GM18870 (cell line): ENCODE data around the gene MAPK7.

Experiments
- ATAC-seq: cut with Tn5 transposase; IDR thresholded peaks from one replicate; pipeline ENCODE4 v1.9.1; 2021; ENCODE audit warnings: moderate library complexity; ENCODE audit not compliant: unreplicated experiment

Gene MAPK7

GRCh38 chr17:19378416-19379360, at the start of gene MAPK7:
MAPK7 (plus strand) TSS chr17:19378498; CDS start chr17:19378901, 403 bp downstream.
- no peak for ATAC-seq

GRCh38 chr17:19329136-19329535, 49.2 kb upstream of the MAPK7 start:
- no peak for ATAC-seq

GRCh38 chr17:19329839-19330238, 48.5 kb upstream of the MAPK7 start:
- ATAC-seq, result no peak

GRCh38 chr17:19330271-19330670, 48.0 kb upstream of the MAPK7 start:
- ATAC-seq, result no peak

GRCh38 chr17:19331134-19331533, 47.2 kb upstream of the MAPK7 start:
- no peak for ATAC-seq

GRCh38 chr17:19331543-19332245, 46.6 kb upstream of the MAPK7 start:
- no peak for ATAC-seq

GRCh38 chr17:19332371-19333131, 45.7 kb upstream of the MAPK7 start:
- no peak for ATAC-seq

GRCh38 chr17:19333132-19333440, 45.2 kb upstream of the MAPK7 start:
- ATAC-seq, result no peak

GRCh38 chr17:19333736-19334290, 44.5 kb upstream of the MAPK7 start:
- ATAC-seq, result no peak

GRCh38 chr17:19334331-19334730, 44.0 kb upstream of the MAPK7 start:
- no peak for ATAC-seq

- ATAC-seq, result no peak
Measured at GRCh38 chr17:19335951-19336631, 42.2 kb upstream of the MAPK7 start.

GRCh38 chr17:19336938-19337711, 41.2 kb upstream of the MAPK7 start:
- no peak for ATAC-seq

- no peak for ATAC-seq
Measured at GRCh38 chr17:19337712-19338023, 40.6 kb upstream of the MAPK7 start.

- no peak for ATAC-seq
Measured at GRCh38 chr17:19338031-19338990, 40.0 kb upstream of the MAPK7 start.

- ATAC-seq, result no peak
Measured at GRCh38 chr17:19339341-19339815, 38.9 kb upstream of the MAPK7 start.

GRCh38 chr17:19341211-19341631, 37.1 kb upstream of the MAPK7 start:
- no peak for ATAC-seq

GRCh38 chr17:19341641-19342610, 36.4 kb upstream of the MAPK7 start:
- no peak for ATAC-seq
